Parathyroid adenoma (tissue), 2 donors: ENCODE results near the gene DLL1.
"Not testable (repeated sequence)": the region's sequence is repeated elsewhere in the genome, so short reads cannot be mapped to it uniquely, and the experiment has no call there.

Experiments used
- H2AFZ ChIP-seq: fragments of 300-600 bp; sonication (generic); one replicate; pipeline ENCODE4 v1.7.0; 2017; ENCODE audit warnings: antibody characterized with exemption, mild to moderate bottlenecking
- H3K27ac ChIP-seq: fragments of 300-600 bp; sonication (generic); one replicate; pipeline ENCODE4 v1.7.0; 2017
- H3K27me3 ChIP-seq: fragments of 300-600 bp; sonication (generic); one replicate; pipeline ENCODE4 v1.7.0; 2017; ENCODE audit warnings: low read length; ENCODE audit not compliant: control insufficient read depth, insufficient read depth
- H3K36me3 ChIP-seq: fragments of 300-600 bp; sonication (generic); one replicate; pipeline ENCODE4 v1.7.0; 2017; ENCODE audit warnings: low read length; ENCODE audit not compliant: control insufficient read depth, insufficient read depth
- H3K4me1 ChIP-seq: fragments of 300-600 bp; sonication (generic); one replicate; pipeline ENCODE4 v1.7.0; 2017; ENCODE audit warnings: control low read depth
- H3K4me2 ChIP-seq: fragments of 300-600 bp; sonication (generic); one replicate; pipeline ENCODE4 v1.7.0; 2017; ENCODE audit warnings: low read length
- H3K4me3 ChIP-seq: fragments of 300-600 bp; sonication (generic); one replicate; pipeline ENCODE4 v1.7.0; 2017; ENCODE audit warnings: low read depth, low read length
- H3K79me2 ChIP-seq: fragments of 300-600 bp; sonication (generic); one replicate; pipeline ENCODE4 v1.7.0; 2017; ENCODE audit warnings: control low read depth
- H3K9ac ChIP-seq: fragments of 300-600 bp; sonication (generic); one replicate; pipeline ENCODE4 v1.7.0; 2017; ENCODE audit warnings: mild to moderate bottlenecking
- H3K9me3 ChIP-seq: fragments of 300-600 bp; sonication (generic); one replicate; pipeline ENCODE4 v1.7.0; 2017; ENCODE audit warnings: low read length; ENCODE audit not compliant: control insufficient read depth
- CTCF ChIP-seq: fragments of 300-600 bp; sonication (generic); IDR thresholded peaks from one replicate; pipeline ENCODE4 v1.7.0; 2017; ENCODE audit warnings: antibody characterized with exemption, mild to moderate bottlenecking
- donor health status: primary hyperparathyroidism.

DLL1 gene

GRCh38 chr6:170266061-170266825 lies 24.6 kb downstream of the DLL1 start:
- Histone ChIP-seq H3K27ac (no peak overlapping the region), H3K9me3 (no peaks in the 10 kb centered on the region), H3K79me2 (no peaks in the 10 kb centered on the region), H3K4me2 (no peak overlapping the region), H3K4me3 (no peak overlapping the region), H3K36me3 (no peaks in the 10 kb centered on the region), H3K4me1 (no peaks in the 10 kb centered on the region), H3K9ac (no peak overlapping the region), H3K27me3 (no peaks in the 10 kb centered on the region), H2AFZ (no peak overlapping the region)
- no peak for TF ChIP-seq CTCF

GRCh38 chr6:170265655-170266054 lies 25.2 kb downstream of the DLL1 start:
- Histone ChIP-seq H3K4me2 (no peak overlapping the region), H3K36me3 (no peaks in the 10 kb centered on the region), H3K4me3 (no peak overlapping the region), H3K9ac (no peak overlapping the region), H3K4me1 (no peaks in the 10 kb centered on the region), H3K27ac (no peak overlapping the region), H3K27me3 (no peaks in the 10 kb centered on the region), H3K9me3 (no peaks in the 10 kb centered on the region), H2AFZ (no peak overlapping the region), H3K79me2 (no peaks in the 10 kb centered on the region)
- TF ChIP-seq CTCF = no peak

GRCh38 chr6:170264644-170265043 lies 26.2 kb downstream of the DLL1 start:
- not testable (repeated sequence) for H3K9ac ChIP-seq, H3K9me3 ChIP-seq, H2AFZ ChIP-seq, H3K4me3 ChIP-seq, H3K4me1 ChIP-seq, H3K4me2 ChIP-seq, H3K27ac ChIP-seq, H3K27me3 ChIP-seq, H3K79me2 ChIP-seq, H3K36me3 ChIP-seq

GRCh38 chr6:170264086-170264485 lies 26.8 kb downstream of the DLL1 start:
- Histone ChIP-seq H2AFZ (no peak overlapping the region), H3K27ac (no peak overlapping the region), H3K27me3 (no peaks in the 10 kb centered on the region), H3K4me2 (no peak overlapping the region), H3K4me3 (no peak overlapping the region), H3K79me2 (no peaks in the 10 kb centered on the region), H3K9ac (no peak overlapping the region), H3K4me1 (no peaks in the 10 kb centered on the region), H3K9me3 (no peaks in the 10 kb centered on the region), H3K36me3 (no peaks in the 10 kb centered on the region)
- no peak for TF ChIP-seq CTCF

GRCh38 chr6:170263410-170263809 lies 27.5 kb downstream of the DLL1 start:
- no peaks in the 10 kb centered on the region for H3K9me3 ChIP-seq
- H3K9ac ChIP-seq = no peak overlapping the region
- no peak overlapping the region for H3K4me3 ChIP-seq
- no peaks in the 10 kb centered on the region for H3K4me1 ChIP-seq
- no peaks in the 10 kb centered on the region for H3K36me3 ChIP-seq
- no peak overlapping the region for H3K27ac ChIP-seq
- H3K4me2 ChIP-seq = no peak overlapping the region
- H3K79me2 ChIP-seq = no peaks in the 10 kb centered on the region
- no peak for TF ChIP-seq CTCF
- no peak overlapping the region for H2AFZ ChIP-seq
- no peaks in the 10 kb centered on the region for H3K27me3 ChIP-seq
